DMS114 treated with DMSO at 0.1 percent for 48 hours (cell line): Measurements from ENCODE around the gene GRM2.

Experiments used
- DNase-seq: peaks from one replicate; lab custom pipeline; 2025; ENCODE audit not compliant: unreplicated experiment; lab: John Stamatoyannopoulos, UW

Gene GRM2

GRCh38 chr3:51704511-51704950, 2.3 kb upstream of the GRM2 start:
- no peak for DNase-seq

DNA sequence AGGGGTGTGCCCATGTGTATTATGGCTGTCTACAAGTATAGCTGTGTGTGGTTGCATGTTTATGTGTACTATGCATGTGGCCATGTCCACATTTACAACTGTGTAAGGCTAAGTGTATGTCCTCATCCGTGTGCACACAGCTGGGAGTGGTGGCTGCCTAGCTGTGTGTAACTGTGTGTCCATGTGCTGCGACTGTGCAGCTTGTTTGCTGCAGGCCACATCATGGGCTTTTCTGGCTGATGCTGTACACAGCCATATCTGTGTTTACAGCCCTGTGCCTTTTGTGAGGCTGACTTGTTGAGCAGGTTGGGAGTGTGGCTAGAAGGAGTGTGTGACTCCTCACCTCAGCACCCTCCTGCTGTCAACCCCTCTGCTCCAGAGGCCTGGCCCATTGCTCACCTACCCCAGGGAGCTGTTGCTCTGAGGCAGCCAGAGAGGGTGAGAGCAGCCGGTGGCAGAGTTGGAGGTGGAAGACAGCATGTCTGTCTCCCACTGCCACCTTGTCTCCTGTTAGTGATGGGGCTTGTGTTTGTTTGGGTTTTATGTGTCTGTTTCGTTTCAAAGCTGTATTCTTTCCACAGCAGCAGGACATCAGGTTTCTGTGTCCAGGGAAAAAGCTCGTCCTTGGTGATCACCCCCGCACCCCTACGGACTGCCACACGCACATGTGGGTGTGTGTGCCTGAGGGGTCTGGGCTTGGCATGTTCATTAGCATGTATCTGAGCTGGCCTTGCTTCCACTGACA, 1.4 kb upstream of the GRM2 start:
- no peak for DNase-seq

DNA sequence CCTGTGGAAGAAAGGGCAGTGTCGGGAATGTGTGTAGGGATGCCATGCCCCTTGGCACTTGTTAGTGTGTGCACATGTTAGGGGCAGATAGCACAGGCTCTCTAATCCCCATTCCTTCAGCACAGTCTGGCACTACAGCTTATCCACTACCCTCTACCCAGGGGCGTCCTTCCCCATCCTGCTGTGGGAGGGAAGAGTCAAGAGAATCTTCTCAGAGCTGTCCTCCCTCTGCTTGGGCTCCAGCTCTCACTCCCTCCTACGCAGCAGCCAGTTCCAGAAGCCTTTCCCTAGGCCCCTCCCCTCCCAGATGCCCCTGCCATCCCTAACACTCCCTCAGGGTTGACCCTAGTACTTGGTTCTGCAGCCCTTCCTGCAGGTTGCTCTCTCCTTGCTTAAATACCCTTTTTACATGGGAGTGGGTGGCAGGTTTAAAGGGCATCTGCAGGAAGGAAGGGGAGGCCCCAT, 815 bp upstream of the GRM2 start:
- no peak for DNase-seq

- DNase-seq = no peak
Observed at GRCh38 chr3:51708216-51708845, 1.5 kb downstream of the GRM2 start.

DNA sequence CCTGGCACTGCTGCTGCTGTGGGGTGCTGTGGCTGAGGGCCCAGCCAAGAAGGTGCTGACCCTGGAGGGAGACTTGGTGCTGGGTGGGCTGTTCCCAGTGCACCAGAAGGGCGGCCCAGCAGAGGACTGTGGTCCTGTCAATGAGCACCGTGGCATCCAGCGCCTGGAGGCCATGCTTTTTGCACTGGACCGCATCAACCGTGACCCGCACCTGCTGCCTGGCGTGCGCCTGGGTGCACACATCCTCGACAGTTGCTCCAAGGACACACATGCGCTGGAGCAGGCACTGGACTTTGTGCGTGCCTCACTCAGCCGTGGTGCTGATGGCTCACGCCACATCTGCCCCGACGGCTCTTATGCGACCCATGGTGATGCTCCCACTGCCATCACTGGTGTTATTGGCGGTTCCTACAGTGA, 2.1 kb downstream of the GRM2 start:
- DNase-seq = no peak

GRCh38 chr3:51709675-51710074, 2.8 kb downstream of the GRM2 start:
- no peak for DNase-seq

- DNase-seq = no peak
Observed at GRCh38 chr3:51710631-51711351, 3.9 kb downstream of the GRM2 start.

- DNase-seq = no peak
Observed at GRCh38 chr3:51711352-51712037, 4.6 kb downstream of the GRM2 start.

- no peak for DNase-seq
Observed at GRCh38 chr3:51712038-51712420, 5.2 kb downstream of the GRM2 start.

DNA sequence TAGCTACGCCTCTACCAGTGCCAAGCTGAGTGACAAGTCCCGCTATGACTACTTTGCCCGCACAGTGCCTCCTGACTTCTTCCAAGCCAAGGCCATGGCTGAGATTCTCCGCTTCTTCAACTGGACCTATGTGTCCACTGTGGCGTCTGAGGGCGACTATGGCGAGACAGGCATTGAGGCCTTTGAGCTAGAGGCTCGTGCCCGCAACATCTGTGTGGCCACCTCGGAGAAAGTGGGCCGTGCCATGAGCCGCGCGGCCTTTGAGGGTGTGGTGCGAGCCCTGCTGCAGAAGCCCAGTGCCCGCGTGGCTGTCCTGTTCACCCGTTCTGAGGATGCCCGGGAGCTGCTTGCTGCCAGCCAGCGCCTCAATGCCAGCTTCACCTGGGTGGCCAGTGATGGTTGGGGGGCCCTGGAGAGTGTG, 5.7 kb downstream of the GRM2 start:
- no peak for DNase-seq

DNA sequence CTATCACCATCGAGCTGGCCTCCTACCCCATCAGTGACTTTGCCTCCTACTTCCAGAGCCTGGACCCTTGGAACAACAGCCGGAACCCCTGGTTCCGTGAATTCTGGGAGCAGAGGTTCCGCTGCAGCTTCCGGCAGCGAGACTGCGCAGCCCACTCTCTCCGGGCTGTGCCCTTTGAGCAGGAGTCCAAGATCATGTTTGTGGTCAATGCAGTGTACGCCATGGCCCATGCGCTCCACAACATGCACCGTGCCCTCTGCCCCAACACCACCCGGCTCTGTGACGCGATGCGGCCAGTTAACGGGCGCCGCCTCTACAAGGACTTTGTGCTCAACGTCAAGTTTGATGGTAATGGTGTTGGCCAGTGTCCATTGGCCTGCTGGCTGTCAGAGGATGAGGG, 6.1 kb downstream of the GRM2 start:
- DNase-seq = no peak

- DNase-seq = no peak
Observed at GRCh38 chr3:51715231-51715976, 8.5 kb downstream of the GRM2 start.

- DNase-seq = no peak
Observed at GRCh38 chr3:51715977-51716294, 9.1 kb downstream of the GRM2 start.

DNA sequence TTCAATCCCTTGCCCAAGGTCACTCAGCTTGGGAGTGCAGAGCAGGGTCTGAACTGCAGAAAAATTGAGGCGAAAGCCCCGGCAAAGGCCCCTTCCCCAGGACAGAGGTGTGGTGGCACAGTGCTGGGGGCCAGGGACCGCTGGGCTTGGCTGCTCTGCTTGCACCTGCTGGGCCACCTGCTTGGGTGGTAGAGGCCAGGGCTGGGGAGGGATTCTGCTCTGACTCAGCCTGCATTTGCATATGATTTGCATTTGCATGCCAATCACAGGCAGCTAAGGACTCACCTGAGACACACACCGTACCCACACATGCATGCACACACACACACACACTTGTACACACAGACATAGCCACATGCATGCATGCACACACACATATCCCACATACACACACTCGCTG, 9.9 kb downstream of the GRM2 start:
- DNase-seq = no peak

DNA sequence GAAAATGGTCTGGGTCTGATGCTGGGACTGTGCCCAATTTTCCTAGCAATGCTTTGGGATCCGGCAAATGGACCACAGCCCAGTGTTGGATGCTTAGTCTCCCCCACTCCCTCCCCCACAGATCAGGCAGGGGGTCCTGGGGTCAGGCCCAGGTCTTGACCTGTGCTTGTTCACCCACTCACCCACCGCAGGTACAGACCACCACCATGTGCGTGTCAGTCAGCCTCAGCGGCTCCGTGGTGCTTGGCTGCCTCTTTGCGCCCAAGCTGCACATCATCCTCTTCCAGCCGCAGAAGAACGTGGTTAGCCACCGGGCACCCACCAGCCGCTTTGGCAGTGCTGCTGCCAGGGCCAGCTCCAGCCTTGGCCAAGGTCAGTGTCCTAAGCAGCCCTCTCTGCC, 10.6 kb downstream of the GRM2 start:
- no peak for DNase-seq

DNA sequence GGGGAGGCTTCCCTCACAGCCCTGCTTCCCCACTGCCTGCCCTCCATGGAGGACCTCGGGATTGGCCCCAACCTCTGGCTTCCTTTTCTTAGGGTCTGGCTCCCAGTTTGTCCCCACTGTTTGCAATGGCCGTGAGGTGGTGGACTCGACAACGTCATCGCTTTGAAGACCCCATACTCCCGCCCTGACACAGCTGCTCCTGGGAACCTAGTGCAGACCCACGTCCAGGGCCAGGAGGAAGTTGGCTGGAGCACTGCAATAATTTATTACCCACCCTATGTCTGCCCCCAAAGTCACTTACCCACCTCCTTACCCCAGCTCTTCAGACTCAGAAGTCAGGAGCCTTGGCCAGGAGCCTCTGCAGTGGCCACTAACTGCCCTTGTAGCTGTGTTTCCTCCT, 11.1 kb downstream of the GRM2 start:
- no peak for DNase-seq

- peak; percentile 48 for DNase-seq
Observed at GRCh38 chr3:51718547-51719409, 11.9 kb downstream of the GRM2 start.

- no peak for DNase-seq
Observed at GRCh38 chr3:51719410-51720025, 12.7 kb downstream of the GRM2 start.

- DNase-seq = no peak
Observed at GRCh38 chr3:51720292-51721061, 13.6 kb downstream of the GRM2 start.
